GM21786 (cell line): ENCODE results near the gene H19.

Experiments used
- ATAC-seq: cut with Tn5 transposase; IDR thresholded peaks from one replicate; pipeline ENCODE4 v1.9.1; 2021; ENCODE audit not compliant: unreplicated experiment

H19 gene

DNA sequence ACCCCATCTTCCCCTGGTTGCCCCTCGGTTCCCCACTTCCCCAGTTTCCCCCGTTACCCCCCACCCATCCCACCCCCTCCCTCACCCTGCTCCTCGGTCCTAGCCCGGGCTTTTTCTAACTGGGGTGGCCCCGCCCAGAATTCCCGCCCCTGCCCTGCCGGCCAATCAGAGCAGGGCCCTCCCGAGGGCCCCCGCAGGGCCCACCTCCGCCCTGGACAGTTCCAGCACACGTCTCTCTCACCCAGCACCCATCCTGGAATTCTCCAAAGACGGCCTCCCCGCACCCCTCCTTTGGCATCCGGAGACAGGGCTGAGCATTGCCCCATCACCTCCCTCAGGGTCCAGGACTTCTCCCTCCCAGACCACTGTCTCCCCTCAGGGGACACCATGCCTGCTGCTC lies at the start of gene H19:
Gene H19 (minus strand): TSS at position 88 of the 400 bp plus-strand sequence.
- no peak for ATAC-seq

DNA sequence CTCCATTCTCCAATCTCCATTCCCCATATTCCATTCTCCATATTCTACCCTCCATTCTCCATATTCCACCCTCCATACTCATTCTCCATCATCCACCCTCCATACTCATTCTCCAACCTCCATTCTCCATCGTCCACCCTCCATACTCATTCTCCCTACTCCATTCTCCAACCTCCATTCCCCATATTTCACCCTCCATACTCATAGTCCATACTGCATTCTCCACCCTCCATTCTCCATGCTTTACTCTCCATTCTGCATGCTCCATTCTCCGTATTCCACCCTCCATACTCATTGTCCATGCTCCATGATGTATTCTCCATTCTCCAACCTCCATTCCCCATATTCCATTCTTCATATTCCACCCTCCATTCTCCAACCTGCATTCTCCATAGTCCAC lies 44.3 kb upstream of the H19 start:
- ATAC-seq, result no peak

- no peak for ATAC-seq
Measured at GRCh38 chr11:2041153-2041552, 43.5 kb upstream of the H19 start.

DNA sequence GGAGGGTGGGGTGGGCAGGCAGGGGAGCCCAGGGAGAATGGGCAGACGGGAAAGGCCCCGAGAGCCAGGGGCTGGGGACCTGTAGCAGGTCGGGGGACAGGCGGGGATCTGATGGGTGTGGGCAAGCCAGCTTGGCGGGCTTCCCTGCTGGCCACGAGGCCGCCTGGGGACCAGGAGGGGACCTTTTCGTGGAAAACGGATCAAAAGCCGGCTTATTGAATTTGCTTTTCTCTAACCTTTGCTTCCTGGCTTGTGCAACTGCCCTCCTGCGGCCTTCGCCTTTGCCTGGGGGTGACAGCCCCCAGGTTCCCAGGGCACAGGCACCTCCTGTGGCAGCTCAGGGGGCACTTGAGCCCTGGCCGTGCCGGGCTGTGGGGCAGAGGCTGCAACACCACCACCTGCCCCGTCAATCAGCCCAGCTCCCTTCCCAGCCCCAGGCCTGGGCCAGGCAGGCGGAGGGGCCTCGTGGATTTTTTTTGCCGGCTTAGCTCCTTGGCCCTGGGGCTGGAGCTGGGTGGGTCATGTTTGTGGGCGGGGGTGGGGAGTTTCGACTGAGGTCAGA lies 41.6 kb upstream of the H19 start:
- no peak for ATAC-seq

- no peak for ATAC-seq
Measured at GRCh38 chr11:2036863-2037486, 39.3 kb upstream of the H19 start.

GRCh38 chr11:2035382-2035781 lies 37.7 kb upstream of the H19 start:
- ATAC-seq, result no peak

GRCh38 chr11:2031058-2031457 lies 33.4 kb upstream of the H19 start:
- no peak for ATAC-seq

- ATAC-seq, result no peak
Measured at GRCh38 chr11:2027708-2028107, 30.1 kb upstream of the H19 start.

DNA sequence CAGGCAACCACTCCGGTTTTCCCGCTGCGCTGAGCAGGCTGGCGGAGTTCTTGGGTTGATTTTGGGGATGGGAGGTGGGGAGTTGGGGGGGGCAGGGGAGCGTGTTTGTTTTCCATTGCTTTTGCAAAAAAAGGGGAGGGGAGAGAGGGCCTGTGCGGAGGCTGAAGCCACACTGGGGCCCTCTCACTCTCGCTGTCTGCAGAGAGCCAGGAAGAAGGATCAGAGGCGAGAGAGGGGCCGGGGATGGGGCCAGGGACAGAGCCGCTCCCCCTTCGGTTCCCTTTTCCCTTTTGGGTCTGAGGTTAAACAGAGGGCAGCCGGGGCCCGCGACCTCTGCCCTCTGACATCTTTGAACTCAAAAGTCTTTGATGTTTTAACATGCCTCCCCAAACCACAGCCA lies 17.4 kb upstream of the H19 start:
- no peak for ATAC-seq

DNA sequence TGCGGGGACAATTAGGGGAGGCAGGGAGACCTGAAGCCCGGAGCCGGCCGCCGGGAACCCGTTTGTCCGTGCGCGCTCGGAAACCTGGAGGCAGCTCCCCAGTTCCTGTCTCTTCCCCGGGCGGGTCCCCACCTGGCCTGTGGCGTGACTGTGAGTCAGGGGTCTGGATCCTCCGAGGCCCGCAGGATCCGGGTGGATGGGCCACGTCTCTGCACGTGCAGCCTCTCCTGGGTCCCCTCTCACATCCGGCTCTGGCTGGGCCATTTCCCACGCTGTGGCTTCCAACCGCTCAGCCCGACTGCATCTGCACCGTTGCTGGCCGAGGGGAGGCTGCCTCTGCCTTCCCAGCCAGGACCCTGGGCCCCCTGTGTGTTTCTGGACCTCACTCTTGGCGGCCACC lies 14.8 kb upstream of the H19 start:
- no peak for ATAC-seq

DNA sequence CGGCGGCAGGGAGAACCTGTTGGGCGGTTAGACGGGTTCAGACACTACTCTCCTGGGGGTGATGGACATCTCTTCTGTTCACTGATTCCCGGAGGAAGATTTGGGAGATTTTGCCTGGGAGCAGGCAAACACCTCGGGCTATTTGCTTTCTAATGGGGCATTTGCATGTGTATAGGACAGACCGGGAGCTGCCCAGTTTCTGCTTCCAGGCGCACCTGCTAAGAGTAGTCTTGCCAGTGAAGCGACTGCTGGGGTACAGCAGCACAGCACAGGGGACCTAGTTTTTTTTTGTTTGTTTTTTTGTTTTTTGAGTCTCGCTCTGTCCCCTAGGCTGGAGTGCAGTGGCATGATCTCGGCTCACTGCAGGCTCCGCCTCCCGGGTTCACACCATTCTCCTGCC lies 6.8 kb upstream of the H19 start:
- no peak for ATAC-seq

DNA sequence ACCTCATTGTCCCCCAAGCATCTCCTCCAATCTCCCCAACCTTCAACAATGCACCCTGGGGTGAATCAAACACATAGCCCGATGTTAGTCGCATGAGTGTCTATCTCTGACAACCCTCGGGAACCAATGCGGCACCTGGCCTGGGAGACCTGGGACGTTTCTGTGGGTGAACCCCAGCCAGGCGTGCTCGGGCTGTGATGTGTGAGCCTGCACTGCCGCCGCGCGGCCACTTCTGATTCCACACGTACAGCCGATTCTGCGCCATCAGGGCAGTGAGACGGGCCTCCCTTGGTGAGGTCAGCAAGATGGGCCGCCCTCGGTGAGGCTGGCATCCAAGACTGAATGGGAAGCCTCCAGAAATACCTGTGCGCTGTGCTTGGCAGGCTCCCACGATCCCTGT lies 5.2 kb upstream of the H19 start:
- no peak for ATAC-seq

DNA sequence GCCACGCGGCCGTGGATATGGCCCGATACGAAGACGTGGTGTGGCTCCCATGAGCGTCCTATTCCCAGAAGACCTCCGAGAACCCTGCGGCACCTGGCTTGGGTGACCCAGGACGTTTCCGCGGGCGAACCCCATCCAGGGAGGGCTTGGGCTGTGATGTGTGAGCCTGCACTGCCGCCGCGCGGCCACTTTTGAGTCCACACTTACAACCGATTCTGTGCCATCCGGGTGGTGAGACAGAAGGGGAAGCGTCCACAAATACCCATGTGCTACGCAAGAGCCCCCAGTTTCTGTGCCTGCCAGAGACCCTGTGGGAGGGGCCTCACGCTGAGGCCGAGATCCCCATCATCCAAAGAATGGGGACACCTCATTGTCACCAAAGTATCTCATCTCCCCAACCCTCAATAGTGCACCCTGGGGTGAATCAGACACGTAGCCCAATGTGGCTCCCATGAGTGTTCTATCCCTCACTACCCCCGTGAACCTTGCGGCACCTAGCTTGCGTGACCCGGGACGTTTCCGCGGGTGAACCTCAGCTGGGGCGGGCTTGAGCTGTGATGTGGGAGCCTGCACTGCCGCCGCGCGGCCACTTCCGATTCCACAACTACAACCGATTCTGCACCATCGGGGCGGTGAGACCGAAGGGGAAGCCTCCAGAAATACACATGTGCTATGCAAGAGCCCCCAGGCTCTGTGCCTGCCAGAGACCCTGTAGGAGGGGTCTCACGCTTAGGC lies 4.6 kb upstream of the H19 start:
- ATAC-seq, result no peak

- ATAC-seq, result no peak
Measured at GRCh38 chr11:1998861-1999260, 1.2 kb upstream of the H19 start.

GRCh38 chr11:1998290-1998689 lies 648 bp upstream of the H19 start:
- ATAC-seq, result no peak

DNA sequence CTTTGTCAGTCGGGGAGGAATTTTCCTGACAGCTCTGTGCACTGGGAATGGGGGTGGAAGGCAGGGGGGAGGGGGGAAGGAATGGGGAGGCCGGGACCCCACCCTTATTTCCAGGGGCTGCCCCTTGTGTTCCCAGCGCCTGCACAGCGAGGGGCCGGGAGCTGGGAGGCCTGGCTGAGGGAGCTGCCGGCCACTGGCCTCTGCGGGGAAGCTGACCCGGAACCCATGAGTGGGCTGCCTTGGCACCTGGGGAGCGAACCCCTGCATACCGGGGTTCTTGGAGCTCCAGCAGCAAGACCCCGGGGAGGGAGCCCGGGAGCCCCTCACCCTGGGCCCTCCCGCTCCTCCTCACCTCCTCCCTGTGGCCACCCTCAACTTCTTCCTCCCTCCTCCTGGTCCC lies 3.5 kb downstream of the H19 start:
- no peak for ATAC-seq

- no peak for ATAC-seq
Measured at GRCh38 chr11:1992111-1992510, 5.5 kb downstream of the H19 start.

DNA sequence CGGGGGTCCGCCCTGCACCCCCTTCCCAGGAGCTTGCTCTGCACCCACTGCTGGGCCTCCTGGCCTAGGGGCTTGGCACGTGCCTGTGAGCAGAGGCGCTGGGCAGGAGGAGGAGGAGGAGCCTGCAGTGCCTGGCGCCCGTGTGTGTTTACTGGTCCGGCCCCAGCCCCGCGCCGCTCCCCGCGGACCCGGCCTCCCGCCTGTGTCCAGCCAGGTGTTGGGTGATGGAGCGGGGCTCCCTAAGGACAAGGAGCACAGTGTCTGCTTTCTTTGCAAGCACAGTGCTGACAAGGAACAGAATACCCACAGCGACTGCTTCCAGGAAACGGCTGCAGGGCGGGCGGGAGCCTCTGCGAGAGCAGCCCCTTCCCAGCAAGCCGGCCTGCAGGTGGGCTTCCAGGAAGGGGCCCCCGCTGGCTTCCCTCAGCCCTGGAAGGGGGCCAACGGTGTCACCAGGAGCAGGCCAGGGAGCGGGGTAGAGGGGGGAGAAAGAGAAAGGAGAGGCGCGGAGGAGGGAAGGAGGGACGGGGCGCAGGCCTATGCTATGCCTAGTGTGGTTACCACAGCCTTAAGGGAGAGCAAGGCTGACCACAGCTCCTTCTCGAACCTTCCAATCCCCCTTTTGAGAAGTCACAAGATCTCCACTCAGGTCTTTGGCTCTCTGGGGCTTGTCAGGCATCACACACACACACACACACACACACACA lies 6.6 kb downstream of the H19 start:
- ATAC-seq, result no peak

DNA sequence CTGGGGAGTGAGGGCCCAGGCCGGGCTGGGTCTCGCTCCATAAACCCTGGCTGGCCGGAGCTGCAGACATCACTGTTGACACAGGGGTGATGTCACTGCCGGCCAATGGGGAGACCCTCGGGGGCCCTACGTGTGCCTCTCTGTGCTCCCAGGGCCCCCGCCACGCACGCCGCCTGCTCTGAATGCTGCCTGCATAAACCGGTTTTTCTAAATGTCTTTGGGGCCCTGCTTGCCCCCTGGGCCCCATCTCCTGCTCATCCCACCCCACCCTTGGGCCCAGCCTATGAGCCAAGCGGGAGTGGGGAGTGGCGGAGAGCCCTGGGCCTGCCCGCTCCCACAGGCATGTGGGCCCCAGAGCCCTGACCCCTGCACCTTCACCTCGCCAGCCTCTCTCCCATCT lies 7.7 kb downstream of the H19 start:
- no peak for ATAC-seq

- ATAC-seq, result no peak
Measured at GRCh38 chr11:1988667-1989317, 8.8 kb downstream of the H19 start.

DNA sequence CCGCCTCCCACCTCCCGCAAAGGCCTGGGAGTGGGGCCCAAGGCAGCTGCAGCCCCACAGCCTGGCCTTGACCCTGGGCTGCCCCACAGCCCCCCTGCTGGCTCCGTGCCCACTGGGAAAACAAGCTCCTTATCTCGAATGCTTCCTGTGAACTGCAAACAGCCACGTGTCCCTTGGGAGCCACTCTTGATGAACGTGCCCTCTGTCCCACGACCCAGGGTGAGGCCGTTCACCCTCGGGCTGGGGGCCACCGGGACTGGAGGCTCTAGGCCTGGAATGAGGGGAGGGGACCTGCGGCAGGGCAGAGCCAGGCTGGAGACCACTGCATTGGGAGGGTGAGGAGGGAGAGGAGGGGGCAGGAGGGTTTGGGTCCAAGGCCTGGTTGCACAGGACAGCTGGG lies 9.5 kb downstream of the H19 start:
- ATAC-seq, result no peak

DNA sequence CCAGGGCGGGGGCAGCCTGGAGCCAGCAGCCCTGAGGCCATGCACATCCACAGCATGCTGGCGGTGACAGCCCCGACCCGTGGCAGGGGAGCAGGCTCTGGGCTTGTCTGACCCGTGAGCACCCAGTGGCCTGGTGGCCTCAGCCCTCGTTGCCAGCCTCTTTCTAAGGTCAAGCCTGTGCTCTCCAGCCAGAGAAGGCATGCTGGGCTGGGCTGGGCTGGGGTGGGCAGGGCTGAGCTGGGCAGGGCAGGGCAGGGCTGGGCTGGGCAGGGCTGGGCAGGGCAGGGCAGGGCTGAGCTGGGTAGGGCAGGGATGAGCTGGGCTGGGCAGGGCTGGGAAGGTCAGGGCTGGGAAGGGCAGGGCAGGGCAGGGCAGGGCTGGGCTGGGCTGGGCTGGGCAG lies 10.6 kb downstream of the H19 start:
- ATAC-seq, result no peak
